GM12801 (cell line): ENCODE results near the gene GTF2A1L.

ENCODE experiments used
- CTCF ChIP-seq: IDR thresholded peaks from one replicate; pipeline ENCODE4 v1.5.1; 2011; ENCODE audit warnings: control low read depth; ENCODE audit not compliant: insufficient read length; ENCODE audit errors: extremely low read depth

Gene GTF2A1L

GRCh38 chr2:48617618-48618017, at the start of gene GTF2A1L:
GTF2A1L (plus strand) TSS chr2:48617856; CDS start chr2:48617875, 19 bp downstream.
- TF ChIP-seq CTCF, result no peak

GRCh38 chr2:48568547-48568946, 49.1 kb upstream of the GTF2A1L start:
- TF ChIP-seq CTCF, result no peak

GRCh38 chr2:48569433-48569832, 48.2 kb upstream of the GTF2A1L start:
- TF ChIP-seq CTCF, result no peak

- TF ChIP-seq CTCF, result no peak
Measured at GRCh38 chr2:48572816-48573215, 44.8 kb upstream of the GTF2A1L start.

GRCh38 chr2:48574353-48575287, 43.0 kb upstream of the GTF2A1L start:
- no peak for TF ChIP-seq CTCF

- no peak for TF ChIP-seq CTCF
Measured at GRCh38 chr2:48578313-48578712, 39.3 kb upstream of the GTF2A1L start.

GRCh38 chr2:48583961-48584360, 33.7 kb upstream of the GTF2A1L start:
- TF ChIP-seq CTCF, result no peak
